GM19452 (cell line): ENCODE results near the gene SYT8.
"Not testable (repeated sequence)": the region's sequence is repeated elsewhere in the genome, so short reads cannot be mapped to it uniquely, and the experiment has no call there.

Source experiments
- ATAC-seq: cut with Tn5 transposase; IDR thresholded peaks from one replicate; pipeline ENCODE4 v1.9.1; 2021; ENCODE audit not compliant: unreplicated experiment

Gene SYT8

GRCh38 chr11:1883346-1884302 is 48.8 kb downstream of the SYT8 start:
- no peak for ATAC-seq

DNA sequence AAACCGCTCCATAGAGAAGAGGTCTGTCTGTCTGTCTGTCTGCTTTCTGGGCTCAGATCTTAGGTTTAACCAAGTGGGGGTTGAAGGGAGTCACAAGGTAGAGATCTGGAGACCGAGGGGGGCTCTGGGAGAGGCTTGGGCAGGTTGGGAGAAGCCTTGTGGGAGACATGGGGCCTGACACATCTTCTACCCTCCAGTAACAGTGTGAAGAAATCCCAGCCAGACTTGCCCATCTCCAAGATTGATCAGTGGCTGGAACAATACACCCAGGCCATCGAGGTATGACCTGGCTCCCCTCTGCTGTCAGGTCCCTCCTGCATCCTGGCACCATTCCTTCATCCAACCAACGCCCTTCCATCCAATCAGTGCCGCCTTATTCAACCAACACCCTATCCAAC is 49.5 kb downstream of the SYT8 start:
- ATAC-seq, result no peak

DNA sequence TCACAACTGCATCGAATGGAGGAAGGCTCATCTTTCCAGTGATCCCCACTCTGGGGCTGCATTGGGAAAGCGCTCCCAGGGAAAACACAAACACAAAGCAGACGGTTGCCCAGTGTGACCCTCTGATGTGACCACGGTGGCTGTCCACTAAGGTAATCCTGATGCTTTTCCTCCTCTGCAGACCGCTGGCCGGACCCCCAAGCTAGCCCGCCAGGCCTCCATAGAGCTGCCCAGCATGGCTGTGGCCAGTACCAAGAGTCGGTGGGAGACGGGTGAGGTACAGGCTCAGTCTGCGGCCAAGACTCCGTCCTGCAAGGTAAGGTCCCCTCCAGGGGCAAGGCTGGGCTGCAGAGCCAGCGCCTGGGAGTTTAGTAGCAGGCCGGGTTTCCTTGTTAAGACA is 51.8 kb downstream of the SYT8 start:
- not testable (repeated sequence) for ATAC-seq
